ENCODE data around the gene TSHZ2. TPM values are rescaled to one million over a fixed set of nuclear protein-coding genes. Genes with fewer than 3 reads are reported as not detected.

TSHZ2 gene
- total RNA-seq (2014; rRNA removed; shearing (Covaris generic)) = 1.1 and 1.5 TPM in 2 replicates

GRCh38 chr20:52972190-52972937, at the start of gene TSHZ2:
TSS of gene TSHZ2 (plus strand) at chr20:52972358. CDS start at chr20:52973294, 936 bp downstream.

Small RNA genes lying within 50 kb of the gene (small RNA-seq; reads per million reads assigned to genes)
- gene RF00019 = not detected
